Peyer's patch (tissue), 4 donors: ENCODE measurements around the gene KCNRG. TPM values are rescaled to one million over a fixed set of nuclear protein-coding genes. Genes with fewer than 3 reads are reported as not detected.

ENCODE experiments used
- DNase-seq, 3 donors: peaks; one replicate each; pipeline ENCODE4 v3.0.0-alpha.2; 2017 to 2019
- H3K27ac ChIP-seq, 4 donors: fragments of 200-600 bp; sonication (generic); one replicate each; pipeline ENCODE4 v1.5.1; 2016 to 2019
- H3K27me3 ChIP-seq, 2 donors: fragments of 200-600 bp; sonication (generic); one replicate each; pipeline ENCODE4 v1.5.1; 2019
- H3K36me3 ChIP-seq, 3 donors: fragments of 200-600 bp; sonication (generic); one replicate each; pipeline ENCODE4 v1.5.1; 2016 to 2019
- H3K4me1 ChIP-seq, 4 donors: fragments of 200-600 bp; sonication (generic); one replicate each; pipeline ENCODE4 v1.5.1; 2016 to 2019
- H3K4me3 ChIP-seq, 4 donors: fragments of 200-600 bp; sonication (generic); 1 replicate in 3 of 4; 2 replicates in 1 of 4; pipeline ENCODE4 v1.5.1; 2016 to 2019; ENCODE audit warnings: mild to moderate bottlenecking in 1 of 4
- H3K9me3 ChIP-seq, 4 donors: fragments of 200-600 bp; sonication (generic); one replicate each; pipeline ENCODE4 v1.5.1; 2016 to 2019; ENCODE audit warnings: mild to moderate bottlenecking in 1 of 4
- CTCF ChIP-seq, 6 experiments: fragments of 450-650 bp in 4 of 6; fragments of 200-600 bp in 2 of 6; sonication (generic) in 1 of 6; IDR thresholded peaks; one replicate each; pipeline ENCODE4 v1.5.1; 2017 to 2019; ENCODE audit warnings: antibody characterized with exemption in 6 of 6, mild to moderate bottlenecking in 3 of 6, moderate library complexity in 1 of 6
- POLR2A ChIP-seq, 2 donors: fragments of 450-650 bp; IDR thresholded peaks; one replicate each; pipeline ENCODE4 v1.5.1; 2017; ENCODE audit warnings: antibody characterized with exemption in 2 of 2, mild to moderate bottlenecking in 2 of 2, moderate library complexity in 2 of 2
- total RNA-seq, 4 donors: library from RNA; depleted of rRNA; stranded (reverse); fragments of >200 nt; gene quantifications; one replicate each; pipeline ENCODE4 v1.1.0, GENCODE V29; 2016

KCNRG gene
- 1 to 10 TPM in 2 of 4 donors, not detected in 2; 2.4 to 2.9 TPM for total RNA-seq

- Histone ChIP-seq H3K9me3 (no peaks in the 10 kb centered on the region), H3K36me3 (peaks cover 0 to 31% (median 0%) of the 10 kb centered on the region in 3 donors)
- DNase-seq, result no peak
Observed at GRCh38 chr13:50015258-50015657, at the start of gene KCNRG. KCNRG (plus strand) TSS chr13:50015444; CDS start chr13:50015494, 50 bp downstream.

GRCh38 chr13:49967456-49967855 lies 47.8 kb upstream of the KCNRG start:
- Histone ChIP-seq H3K27ac (no peak overlapping the region), H3K27me3 (no peaks in the 10 kb centered on the region), H3K4me1 (no peaks in the 10 kb centered on the region), H3K36me3 (no peaks in the 10 kb centered on the region), H3K9me3 (no peaks in the 10 kb centered on the region), H3K4me3 (no peak overlapping the region)
- DNase-seq, result no peak
- TF ChIP-seq CTCF (IDR thresholded peaks at IDR 0.05) (no peak), POLR2A (IDR thresholded peaks at IDR 0.05) (no peak)

More at GRCh38 chr13:50015258-50015657, at the start of gene KCNRG:
- TF ChIP-seq POLR2A (IDR thresholded peaks at IDR 0.05), result no peak
- TF ChIP-seq CTCF (IDR thresholded peaks at IDR 0.05), result no peak
- no peak within 1 kb of the TSS for H3K27ac ChIP-seq
- H3K4me3 ChIP-seq, result no peak within 1 kb of the TSS
- no peaks in the 10 kb centered on the region for H3K27me3 ChIP-seq
- no peaks in the 10 kb centered on the region for H3K4me1 ChIP-seq

GRCh38 chr13:49972709-49973108 lies 42.5 kb upstream of the KCNRG start:
- no peak for DNase-seq
- Histone ChIP-seq H3K36me3 (no peaks in the 10 kb centered on the region), H3K27me3 (no peaks in the 10 kb centered on the region), H3K4me3 (no peak overlapping the region), H3K4me1 (no peaks in the 10 kb centered on the region), H3K27ac (no peak overlapping the region), H3K9me3 (no peaks in the 10 kb centered on the region)
- TF ChIP-seq CTCF (IDR thresholded peaks at IDR 0.05) (no peak), POLR2A (IDR thresholded peaks at IDR 0.05) (no peak)

GRCh38 chr13:49975826-49976225 lies 39.4 kb upstream of the KCNRG start:
- Histone ChIP-seq H3K4me3 (no peak overlapping the region), H3K9me3 (no peaks in the 10 kb centered on the region), H3K27ac (no peak overlapping the region), H3K36me3 (no peaks in the 10 kb centered on the region), H3K4me1 (no peaks in the 10 kb centered on the region), H3K27me3 (no peaks in the 10 kb centered on the region)
- TF ChIP-seq CTCF (IDR thresholded peaks at IDR 0.05), result no peak
- TF ChIP-seq POLR2A (IDR thresholded peaks at IDR 0.05), result no peak
- DNase-seq, result no peak

- DNase-seq, result peak; percentile 74 to 90 (median 78)
- Histone ChIP-seq H3K27ac (no peak overlapping the region), H3K4me1 (no peaks in the 10 kb centered on the region), H3K36me3 (no peaks in the 10 kb centered on the region), H3K4me3 (no peak overlapping the region), H3K9me3 (no peaks in the 10 kb centered on the region), H3K27me3 (no peaks in the 10 kb centered on the region)
- TF ChIP-seq CTCF (IDR thresholded peaks at IDR 0.05) (peak; percentile 72 to 94 (median 92)), POLR2A (IDR thresholded peaks at IDR 0.05) (no peak)
Observed at GRCh38 chr13:49976314-49977258, 38.7 kb upstream of the KCNRG start.
